ENCODE measurements around the gene SEZ6.

- TF ChIP-seq CTCF (conservative IDR thresholded peaks at IDR 0.05; ENCODE audit: low read depth, low read length), result no peak
- no peak for TF ChIP-seq EZH2phosphoT487 (IDR thresholded peaks at IDR 0.05; ENCODE audit: borderline replicate concordance, low read length)
- TF ChIP-seq EZH2 (IDR thresholded peaks at IDR 0.05; ENCODE audit: low read length, unreplicated experiment), result no peak
These were observed 62.9 kb downstream of the SEZ6 start for GRCh38 chr17:28942925-28943324.
